IPS DF 19.7 (cell line): ENCODE results near the gene PRDX6.
A peak's percentile ranks its signal among the peaks of the same experiment; 100 is the strongest.
"Not testable (repeated sequence)": the region's sequence is repeated elsewhere in the genome, so short reads cannot be mapped to it uniquely, and the experiment has no call there.

Experiments used
- DNase-seq: peaks from one replicate; pipeline ENCODE4 v3.0.0-alpha.2; 2013; ENCODE audit warnings: low read depth, low spot score

PRDX6 gene, protein sequence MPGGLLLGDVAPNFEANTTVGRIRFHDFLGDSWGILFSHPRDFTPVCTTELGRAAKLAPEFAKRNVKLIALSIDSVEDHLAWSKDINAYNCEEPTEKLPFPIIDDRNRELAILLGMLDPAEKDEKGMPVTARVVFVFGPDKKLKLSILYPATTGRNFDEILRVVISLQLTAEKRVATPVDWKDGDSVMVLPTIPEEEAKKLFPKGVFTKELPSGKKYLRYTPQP

DNA sequence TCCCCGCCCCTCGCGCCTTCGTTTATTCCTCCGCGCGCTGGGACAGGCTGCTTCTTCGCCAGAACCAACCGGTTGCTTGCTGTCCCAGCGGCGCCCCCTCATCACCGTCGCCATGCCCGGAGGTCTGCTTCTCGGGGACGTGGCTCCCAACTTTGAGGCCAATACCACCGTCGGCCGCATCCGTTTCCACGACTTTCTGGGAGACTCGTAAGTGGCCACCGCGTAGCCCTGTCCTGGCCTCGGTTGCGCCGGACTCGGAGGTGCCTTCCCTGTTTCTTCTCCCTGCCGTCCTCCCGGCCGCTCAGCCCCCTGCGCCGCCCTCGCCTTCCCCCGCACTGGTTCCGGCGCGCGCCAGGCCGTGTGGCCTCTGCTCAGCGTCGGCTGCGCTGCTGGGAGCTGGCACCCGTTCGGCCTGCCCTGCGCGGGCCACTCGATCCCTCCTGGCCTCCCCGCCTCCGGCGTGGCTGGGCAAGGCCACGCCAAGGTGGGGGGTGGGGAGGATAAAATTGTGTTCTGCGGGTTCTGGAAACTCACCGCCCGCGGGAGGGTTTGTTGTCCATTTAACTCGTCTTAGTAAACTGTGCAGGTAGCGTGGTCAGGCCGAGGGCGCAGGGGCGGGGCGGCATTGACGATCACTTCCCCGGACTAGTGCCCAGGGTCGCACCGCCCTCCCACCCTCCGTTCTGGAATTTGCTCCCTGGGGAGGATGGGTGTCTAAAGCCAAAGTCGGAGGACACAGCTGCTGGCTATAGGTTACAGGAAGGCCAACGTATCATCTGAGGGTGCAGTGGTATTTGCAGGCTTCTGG, at the start of gene PRDX6:
TSS of gene PRDX6 (plus strand) at position 50 of the 808 bp plus-strand sequence. CDS start at position 113, 63 bp downstream.
- peak; percentile 12 for DNase-seq

DNA sequence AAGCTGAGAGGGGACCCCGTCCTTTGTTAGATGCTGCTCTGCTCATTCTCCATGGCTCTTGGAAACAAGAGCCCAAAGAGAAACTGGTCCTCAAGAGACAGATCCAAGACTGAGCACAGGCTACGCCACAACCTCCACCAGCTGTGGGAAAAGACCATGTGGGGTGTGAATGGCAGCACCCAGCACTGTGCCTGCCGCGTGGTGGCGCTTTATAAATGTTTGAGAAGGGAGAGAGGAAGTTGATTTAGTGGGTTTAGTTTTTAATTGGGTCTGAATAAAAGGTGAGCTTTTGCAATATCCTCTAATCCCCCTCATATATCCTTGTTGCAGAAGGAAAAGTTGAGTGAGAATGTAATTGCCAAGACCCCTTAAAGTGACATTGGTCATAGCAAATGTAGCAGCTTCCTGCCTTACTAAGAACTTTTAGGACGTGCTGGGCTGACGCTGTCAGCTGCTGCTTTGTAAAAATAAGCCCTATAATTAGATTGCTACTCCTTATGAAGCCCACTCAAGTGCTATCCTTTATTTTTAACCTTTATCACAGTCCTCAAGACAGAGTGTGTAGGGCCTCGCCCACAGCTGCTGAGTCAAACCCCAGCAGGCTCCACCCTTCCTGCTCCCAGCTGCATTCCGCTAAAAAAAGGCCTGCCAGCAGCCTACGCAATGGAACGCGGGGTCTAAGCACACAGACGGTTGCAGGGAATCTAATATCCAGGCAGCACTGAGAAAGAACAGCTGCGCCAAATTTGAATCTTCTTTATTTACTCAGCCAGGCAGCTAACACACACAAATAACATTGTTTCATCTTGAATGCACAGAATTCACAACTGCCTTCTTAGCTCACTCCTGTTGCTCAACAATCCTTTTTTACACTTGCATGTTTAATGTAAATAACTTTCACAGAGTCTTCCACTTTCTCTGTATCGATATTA, 47.4 kb upstream of the PRDX6 start:
- no peak for DNase-seq

DNA sequence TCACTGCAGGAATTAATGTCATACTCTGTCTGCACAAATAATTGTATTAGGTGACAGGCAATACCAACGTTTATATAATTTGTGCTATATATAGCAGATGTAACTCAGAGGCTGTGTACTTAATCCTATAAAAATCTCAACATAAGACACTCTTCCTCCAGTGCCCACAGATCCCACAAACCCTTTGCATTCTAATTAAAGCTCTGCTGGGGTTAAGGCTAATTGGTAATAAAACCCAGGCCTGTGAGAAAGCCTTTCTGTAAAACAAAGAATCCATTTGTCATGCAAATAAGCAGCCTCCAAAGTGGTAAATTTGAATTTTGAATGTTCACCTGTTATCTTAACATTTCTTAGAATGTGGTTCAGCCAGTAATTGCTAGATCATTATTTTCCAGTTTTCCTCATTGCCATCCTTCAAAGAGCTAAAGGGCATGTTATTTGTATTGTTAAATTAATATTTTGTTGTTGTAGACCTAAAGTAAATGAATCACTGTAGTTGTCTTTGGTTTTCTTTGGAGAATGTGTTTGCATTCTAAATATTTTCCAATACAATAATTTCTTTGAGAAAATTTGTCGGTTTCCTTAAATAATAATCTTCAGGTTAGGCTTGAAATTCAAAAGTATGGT, 46.3 kb upstream of the PRDX6 start:
- no peak for DNase-seq

DNA sequence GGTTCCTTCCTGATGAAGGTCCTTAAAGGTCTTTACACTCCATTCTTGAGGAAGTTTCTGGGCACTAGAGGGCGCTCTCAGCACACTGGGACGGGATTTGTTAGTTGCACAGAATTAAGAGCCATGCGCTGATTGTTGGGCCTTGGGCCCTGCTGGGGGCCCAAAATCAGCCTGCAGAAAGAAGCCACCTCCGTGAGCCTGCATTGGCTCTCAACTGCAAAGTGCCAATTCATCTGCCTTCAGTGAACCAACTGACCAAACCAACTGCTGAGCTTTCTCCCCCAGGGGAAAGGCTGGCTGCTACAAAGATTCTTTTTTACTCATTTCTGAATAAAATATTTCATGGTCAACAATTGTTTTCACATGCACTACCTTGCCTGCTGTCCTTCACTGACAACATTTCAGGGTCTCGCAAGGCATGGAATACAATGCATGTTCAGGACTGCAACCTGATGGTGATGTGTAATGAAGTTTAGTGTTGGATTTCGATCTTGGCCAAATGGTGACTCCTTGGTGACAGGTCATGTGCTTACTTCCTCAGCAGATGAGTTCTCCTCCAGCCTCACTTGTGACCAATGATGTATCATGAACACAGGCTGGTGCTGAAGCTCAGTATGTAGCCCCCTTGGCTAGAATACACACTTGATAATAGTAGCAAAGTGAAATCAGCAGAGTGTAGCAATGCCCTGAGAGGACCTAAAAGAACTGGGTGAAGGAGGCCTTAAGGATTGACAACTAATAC, 45.7 kb upstream of the PRDX6 start:
- DNase-seq: peak; percentile 70

DNA sequence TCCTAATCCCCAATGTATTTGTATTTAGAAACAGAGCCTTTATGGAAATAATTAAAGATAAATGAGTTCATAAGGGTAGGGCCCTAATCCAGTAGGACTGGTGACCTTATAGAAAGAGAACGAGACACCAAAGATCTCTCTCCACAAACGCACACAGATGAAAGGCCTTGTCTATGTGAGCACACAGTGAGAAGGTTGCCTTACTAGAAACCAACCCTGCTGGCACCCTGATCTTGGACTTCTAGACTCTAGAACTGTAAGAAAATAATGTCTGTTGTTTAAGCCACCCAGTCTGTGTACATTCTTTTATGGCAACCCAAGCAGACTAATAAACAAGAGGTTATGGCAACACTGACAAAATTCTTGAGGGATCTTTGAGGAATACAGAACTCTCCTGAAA, 44.8 kb upstream of the PRDX6 start:
- no peak for DNase-seq

DNA sequence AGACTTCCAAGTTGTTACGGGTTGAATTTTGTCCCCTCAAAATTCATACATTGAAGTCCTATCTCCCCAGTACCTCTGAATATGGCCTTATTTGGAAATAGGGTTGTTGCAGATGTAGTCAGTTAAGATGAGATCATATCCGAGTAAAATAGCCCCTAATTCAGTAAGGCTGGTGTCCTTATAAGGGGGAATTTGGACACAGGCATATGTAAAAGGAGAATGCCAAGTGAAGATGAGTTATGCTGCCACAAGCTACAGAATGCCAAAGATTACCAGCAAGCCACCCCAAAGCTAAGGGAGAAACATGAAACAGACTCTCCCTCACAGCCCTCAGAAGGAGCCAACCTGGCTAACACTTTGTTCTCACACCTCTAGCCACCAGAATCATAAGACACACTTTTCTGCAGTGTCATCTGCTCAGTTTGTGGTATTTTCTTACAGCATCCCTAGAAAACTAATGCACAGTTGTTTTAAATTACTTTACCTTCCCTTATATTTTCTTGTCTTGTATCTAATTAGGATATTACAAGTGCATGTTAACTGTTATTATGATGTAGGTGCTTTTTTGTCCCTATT, 43.3 kb upstream of the PRDX6 start:
- DNase-seq: no peak

DNA sequence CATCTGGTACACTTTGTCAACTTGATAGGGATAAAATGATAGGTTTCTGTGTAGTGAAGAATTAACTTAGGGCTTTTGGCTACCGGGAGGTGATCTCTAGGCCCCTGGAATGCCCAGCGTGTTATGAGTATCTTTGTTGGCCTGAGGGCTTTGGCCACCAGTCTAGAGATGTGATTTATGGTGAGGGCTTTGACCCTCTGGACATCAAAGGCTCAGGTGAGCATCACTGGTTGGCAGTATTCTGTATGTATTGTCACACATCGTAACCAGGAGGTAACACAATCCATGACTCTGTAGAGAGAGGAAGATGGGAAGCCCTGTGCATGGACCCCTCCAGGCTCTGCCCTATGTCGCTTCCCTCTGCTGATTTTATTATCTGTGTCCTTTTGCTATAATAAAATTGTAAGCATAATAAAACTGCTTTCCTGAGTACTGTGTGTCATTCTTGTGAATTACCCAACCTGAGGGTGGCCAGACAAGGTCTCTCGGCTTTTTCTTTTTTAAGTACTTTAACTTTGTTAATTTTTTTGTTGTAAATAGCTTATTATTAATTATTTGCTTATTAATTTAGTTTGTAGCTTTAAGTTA, 40.2 kb upstream of the PRDX6 start:
- DNase-seq: no peak

DNA sequence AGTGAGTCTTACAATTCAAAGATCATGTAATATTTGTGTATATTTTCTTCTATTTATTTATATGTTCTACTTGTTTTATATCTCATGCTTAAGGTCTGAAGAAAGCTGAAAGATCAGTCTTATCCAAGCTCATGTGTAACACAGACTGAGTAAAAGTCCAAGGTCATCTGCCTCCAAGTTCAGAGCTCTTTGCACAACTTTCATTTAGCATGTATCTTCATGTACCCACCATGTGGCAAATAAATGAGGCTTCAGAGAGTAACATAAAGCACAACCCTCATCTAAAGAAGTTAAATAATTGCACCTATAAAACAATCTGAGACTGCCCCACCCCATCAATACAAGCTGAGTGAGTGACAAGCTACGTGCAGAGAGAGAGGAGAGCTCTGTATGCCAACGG, 38.5 kb upstream of the PRDX6 start:
- no peak for DNase-seq

DNA sequence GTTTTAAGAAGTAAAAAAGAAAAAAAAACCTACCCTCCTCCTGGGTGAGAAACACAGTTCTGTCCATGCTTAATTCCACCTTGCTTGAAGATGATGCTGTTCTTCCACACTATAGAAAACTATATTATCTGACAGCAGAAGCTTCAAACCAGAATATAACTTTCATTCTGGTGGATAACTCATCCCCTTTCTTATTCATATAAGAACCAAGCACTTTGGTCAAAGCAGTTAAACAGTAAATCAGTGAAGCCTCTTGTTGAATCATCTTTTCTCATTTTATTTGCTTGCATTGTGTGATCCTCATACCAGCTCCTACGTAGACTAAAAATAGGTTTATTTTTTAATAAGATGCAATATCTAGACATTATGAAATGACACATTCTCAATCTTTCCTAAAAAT, 36.7 kb upstream of the PRDX6 start:
- DNase-seq: no peak

DNA sequence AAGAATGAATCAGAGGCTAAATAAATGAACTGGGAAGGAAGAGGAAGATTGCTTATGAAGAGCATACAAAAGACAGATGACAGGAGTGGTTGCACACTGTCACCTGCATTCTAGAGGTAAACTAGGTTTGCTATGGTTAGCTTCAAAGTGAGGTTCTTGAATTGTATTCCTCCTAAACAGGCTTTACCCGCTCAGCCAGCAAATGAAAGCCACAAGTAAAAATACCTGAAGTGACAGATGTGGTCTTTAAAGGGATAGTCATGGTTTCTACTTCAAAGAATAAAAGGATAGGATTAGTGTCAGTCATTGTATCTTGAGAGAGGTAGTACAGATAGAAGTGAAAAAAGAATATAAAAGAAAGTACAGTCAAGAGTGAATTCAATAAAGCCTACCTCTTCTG, 32.4 kb upstream of the PRDX6 start:
- no peak for DNase-seq

DNA sequence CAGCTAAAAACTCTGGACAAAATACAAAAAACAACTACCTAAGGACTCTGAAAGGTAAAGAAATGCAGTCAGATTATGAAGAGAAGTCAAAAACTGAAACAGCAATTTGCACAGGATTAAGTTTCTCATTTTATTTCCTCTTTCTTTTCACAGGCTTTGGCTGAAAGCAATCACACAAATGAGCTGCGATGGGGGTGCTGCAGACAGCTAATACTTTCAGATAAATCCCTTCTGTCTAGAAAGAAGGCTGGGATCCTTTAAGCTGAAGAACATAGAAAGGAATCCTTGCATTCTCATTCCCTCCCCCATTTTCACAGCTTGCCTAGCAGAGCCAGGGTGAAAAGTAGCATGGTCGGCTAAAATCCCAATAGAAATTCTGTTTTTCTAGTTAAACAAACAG, 32.0 kb upstream of the PRDX6 start:
- no peak for DNase-seq

DNA sequence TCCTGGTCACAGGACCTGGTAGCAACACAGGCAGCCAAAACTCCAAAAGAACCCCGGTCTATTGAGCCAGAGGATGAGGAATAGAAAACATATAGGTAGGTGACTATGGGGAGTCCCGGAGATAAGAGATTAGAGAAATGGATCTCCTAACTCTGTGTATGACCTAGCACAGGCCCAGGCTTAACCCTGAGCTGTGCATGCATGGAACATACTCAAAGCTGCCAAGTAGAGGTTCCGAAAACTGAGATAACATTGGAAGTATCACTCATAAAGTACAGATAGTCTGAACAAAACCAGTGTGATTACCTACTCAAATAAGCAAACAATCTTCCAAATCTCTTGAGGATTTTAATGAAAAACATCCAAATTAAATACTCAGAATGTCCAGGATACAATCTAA, 31.5 kb upstream of the PRDX6 start:
- DNase-seq: no peak

DNA sequence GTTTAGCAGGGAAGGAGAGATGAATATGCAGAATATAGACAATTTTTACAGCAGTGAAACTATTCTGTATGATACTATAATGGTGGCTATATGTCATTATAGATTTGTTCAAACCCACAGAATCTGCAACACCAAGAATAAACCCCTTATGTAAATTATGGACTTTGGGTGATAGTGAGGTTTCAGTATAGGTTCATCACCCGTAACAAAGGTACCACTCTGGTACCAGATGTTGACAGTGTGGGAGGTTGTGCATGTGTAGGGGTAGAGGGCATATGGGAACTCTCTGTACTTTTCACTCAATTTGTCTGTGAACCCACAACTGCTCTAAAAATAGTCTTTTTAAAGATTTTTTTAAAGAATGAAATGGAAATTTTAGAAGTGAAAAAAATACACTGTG, 29.9 kb upstream of the PRDX6 start:
- DNase-seq: no peak

DNA sequence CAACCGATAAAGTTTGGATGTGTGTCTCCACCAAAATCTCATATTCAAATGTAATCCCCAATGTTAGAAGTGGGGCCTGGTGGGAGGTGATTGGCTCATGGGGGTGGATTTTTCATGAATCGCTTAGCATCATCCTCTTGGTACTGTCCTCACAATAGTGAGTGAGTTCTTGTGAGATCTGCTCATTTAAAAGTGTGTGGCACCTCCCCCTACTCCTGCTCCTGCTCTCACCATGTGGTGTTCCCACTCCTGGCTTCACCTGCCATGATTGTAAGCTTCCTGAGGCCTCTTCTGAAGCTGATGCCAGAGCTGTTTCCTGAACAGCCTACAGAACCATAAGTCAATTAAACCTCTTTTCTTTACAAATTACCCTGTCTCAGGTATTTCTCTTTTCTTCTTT, 28.2 kb upstream of the PRDX6 start:
- DNase-seq: no peak

DNA sequence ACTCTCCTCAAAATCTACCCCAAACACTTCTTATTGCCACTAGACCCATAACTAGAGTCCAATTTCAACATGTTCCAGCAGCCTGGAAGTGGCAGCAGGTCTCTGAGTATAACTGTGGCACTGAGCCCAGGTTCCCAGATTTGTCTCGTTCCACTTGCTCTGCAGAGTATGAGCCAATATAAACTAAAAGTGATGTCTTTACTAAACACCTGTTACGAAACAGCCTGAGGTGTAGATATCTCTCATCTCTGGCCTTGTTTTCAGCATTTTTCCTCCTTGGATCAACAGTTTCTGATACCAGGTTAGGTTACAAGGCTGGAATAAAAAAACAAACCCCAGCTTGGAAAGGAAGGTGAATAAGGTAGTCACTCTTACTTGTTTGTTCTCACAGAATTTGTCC, 25.2 kb upstream of the PRDX6 start:
- DNase-seq: no peak

DNA sequence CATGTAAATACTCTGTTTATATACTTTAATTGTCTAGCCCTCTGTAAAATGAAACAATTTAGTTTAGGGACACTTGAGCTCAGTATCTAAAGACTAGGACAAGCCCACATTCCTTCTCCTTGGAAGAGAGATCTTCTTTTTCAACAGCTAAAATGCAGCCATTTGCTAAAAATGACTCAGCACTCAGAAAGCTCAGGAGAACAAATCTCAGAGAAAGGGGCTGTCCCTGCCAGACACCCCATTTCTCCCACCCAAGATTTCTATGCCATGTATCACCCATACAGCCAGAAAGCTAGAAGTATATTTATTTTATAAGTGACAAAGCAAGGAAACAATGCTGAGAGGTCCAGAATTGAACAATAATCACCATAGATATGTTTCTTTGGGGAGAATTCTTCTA, 23.2 kb upstream of the PRDX6 start:
- DNase-seq: no peak

DNA sequence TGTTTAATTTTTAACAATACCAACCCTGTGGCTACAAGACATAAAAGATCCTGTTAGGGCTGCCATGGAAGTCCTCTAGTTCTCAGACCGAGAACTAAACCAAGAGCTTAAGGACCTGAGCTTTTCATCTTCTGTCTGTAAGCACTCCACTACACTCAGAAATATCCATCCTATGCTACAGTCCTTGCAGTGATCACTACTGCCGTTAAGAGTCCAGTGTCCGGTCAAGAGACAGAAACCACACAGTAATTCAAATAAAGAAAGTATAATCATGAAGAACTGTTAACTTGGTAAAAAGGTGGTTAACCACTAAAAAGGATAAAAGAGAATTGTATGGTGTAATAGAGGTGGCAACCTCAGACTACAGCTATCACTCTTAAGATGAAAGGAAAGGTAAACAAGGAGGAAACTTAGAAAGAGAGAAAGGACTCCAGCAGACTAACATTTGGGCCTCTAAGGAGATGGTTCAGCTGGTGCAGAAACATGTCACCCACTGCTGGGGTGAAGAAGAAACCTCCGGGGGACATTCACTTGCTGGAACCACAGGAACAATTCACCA, 22.1 kb upstream of the PRDX6 start:
- no peak for DNase-seq

DNA sequence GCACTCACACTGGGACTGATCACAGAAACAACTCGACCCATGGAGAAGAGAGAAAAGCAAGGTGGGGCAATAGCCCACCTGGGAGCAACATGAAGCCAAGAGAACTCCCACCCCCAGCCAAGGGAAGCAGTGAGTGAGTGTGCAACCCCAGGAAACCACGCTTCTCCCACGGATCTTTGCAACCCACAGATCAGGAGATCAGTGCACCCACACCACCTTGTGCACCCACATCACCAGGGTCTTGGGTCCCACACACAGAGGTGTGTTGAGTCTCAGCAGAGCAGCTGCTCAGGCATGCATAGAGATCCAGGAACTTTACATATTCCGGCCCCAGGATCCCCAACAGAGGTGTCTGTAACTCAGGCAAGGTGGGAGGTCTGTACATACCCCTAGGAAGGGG, 17.2 kb upstream of the PRDX6 start:
- DNase-seq: no peak

DNA sequence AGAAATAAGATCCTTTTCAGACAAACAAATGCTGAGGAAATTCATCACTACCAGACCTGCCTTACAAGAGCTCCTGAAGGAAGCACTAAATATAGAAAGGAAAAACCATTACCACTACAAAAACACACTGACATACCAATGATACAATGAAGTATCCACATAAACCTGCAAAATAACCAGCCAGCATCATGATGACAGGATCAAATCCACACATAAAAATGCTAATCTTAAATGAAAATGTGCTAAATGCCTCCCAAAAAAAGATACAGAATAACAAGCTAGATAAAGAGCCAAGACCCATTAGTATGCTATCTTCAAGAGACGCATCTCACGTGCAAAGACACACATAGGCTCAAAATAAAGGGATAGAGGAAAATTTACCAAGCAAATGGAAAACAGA, 14.5 kb upstream of the PRDX6 start:
- DNase-seq: not testable (repeated sequence)

DNA sequence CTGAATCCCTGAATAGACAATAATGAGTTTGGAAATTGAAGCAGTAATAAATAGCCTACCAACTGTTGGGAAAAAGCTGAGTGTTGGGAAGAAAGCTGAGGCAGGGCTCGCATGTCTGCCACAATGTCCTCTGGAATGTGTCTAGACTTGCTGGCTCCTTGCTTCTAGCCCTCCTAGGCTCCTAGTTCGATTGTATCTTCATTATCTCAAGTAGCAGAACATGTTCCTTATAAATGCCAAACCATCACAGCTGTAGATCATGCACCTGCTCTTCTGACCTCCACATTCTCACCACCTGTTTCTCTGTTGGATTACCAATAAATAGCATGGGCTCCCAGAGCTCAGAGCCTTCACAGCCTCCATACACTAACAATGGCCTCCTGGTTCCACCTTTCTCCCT, 12.9 kb upstream of the PRDX6 start:
- DNase-seq: not testable (repeated sequence)
